Measurements from ENCODE around the gene CDH4.

The CDH4 gene

DNA sequence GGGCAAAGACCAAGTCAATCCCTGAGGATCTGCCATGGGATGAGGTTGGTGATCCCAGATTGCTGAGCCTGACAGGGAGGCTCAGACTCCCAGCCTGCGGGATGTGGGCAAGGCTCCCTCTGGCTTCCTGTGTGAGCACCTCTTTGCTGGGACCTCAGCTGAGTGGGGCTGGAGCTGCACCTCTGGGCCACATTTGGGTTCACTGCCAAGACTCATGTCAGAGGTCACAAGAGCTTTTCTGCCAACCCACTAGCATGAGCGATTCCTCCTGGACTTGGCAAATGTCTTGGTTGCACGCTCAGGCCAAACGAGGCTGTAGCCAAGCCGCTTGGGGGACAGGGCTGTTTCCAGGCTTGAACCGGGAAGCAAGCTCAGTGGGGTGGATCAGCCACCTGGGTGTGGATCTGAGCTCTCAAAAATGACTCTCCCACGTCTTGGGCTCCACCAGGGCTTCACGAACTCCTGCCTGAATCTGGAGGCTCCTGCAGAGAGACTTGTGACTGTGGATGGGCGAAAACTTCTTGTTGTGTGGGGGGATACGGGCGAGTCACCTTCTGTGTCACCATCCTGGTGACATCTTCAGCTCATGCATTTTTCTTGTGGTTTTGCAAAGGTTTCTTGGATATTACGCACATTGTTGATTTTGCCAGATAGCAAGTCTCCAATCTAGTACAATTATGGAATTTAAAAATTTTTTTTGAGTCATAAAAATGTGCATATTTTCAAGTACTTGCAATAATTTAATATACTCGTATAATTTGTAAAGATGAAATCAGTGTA is 359.5 kb downstream of the CDH4 start:
- TF ChIP-seq, protein P1, sequence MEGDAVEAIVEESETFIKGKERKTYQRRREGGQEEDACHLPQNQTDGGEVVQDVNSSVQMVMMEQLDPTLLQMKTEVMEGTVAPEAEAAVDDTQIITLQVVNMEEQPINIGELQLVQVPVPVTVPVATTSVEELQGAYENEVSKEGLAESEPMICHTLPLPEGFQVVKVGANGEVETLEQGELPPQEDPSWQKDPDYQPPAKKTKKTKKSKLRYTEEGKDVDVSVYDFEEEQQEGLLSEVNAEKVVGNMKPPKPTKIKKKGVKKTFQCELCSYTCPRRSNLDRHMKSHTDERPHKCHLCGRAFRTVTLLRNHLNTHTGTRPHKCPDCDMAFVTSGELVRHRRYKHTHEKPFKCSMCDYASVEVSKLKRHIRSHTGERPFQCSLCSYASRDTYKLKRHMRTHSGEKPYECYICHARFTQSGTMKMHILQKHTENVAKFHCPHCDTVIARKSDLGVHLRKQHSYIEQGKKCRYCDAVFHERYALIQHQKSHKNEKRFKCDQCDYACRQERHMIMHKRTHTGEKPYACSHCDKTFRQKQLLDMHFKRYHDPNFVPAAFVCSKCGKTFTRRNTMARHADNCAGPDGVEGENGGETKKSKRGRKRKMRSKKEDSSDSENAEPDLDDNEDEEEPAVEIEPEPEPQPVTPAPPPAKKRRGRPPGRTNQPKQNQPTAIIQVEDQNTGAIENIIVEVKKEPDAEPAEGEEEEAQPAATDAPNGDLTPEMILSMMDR (IDR thresholded peaks at IDR 0.05; ENCODE audit: low read length, missing control alignments) = no peak

DNA sequence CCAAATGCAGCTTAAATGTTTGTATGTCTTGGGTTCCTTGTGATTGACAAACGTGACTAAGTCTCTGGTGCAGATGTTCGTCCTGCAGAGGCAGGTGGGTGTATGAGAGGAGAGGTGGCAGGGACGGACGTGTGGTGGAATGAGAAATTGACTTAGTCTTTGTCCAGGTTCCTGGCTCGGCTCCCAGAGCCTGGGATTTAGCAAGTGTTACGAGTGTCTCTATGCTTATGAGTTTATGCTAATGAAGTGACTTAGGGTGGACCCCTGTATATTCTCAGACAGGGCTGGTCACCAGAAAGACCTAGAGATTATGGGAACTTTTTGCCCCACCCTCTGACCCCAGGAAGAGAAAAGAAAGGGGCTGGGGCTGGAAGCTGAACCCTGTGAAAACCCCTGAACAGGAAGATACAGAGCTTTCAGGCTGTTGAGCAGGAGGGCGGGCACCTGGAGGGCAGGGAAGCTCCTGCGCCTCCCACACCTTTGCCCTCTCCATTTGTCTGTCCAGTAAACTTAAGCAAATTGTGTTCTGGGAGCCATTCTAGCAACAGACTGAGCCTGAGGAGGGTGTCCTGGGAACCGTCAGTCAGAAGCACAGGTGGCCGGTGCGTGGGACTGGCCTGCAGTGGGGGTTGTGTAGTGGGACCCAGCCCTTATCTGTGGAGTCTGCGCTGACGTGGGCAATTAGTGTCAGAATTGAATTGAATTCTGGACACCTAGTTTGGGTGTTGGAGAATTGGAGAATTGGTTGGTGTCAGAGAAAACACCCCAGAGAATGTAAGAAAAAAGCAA is 362.1 kb downstream of the CDH4 start:
- TF ChIP-seq, protein P1 (IDR thresholded peaks at IDR 0.05; ENCODE audit: low read length, missing control alignments) = no peak
- DNase-seq (ENCODE audit: low read depth) = no peak

More for the DNA sequence above, 359.5 kb downstream of the CDH4 start:
- no peak overlapping the region for H3K4me3 ChIP-seq (replicated peaks; ENCODE audit: low read depth, low read length)
- no peak for DNase-seq (ENCODE audit: low read depth)

DNA sequence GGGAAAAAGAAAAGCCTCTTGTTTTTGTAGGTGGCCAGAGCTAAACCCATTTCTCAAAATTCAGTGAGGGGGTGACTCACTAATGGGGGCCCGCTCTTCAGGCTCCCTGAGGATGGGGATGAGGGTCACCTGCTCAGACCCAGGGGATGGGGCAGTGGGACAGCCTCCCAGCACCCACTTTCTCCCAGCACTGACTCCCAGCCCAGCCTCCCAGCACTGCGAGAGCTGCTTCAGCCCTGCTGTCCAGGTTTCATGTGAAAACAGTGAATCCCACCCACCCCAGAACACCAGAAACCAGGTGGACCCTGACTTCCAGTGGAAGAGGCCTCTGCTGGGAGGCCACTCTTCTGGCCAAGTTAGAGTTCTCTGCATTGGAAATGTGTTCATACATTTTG is 362.6 kb downstream of the CDH4 start:
- DNase-seq (ENCODE audit: low read depth) = no peak
- H3K4me3 ChIP-seq (replicated peaks; ENCODE audit: low read depth, low read length) = no peak overlapping the region
- TF ChIP-seq, protein P1 (IDR thresholded peaks at IDR 0.05; ENCODE audit: low read length, missing control alignments) = no peak

More for the DNA sequence above, 362.1 kb downstream of the CDH4 start:
- H3K4me3 ChIP-seq (replicated peaks; ENCODE audit: low read depth, low read length) = no peak overlapping the region

DNA sequence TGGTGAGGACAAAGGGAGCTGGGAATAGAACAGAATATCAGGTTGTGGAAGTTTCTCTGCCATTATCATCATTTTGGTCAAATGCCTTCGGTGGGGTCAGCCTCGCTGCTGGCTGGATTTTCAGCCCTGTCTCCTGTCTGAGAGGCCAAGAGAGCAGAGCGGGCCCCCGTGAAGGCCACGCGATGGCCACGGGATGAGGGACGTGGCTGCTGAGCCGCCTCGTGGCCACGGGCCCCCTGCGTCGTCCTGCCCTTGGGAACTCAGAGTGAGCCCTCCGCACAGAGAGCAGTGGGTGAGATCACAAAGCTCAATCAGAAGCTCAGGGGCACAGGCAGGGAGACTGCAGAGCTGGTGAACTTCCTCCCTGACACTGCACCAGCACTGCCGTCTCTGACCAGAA is 363.7 kb downstream of the CDH4 start:
- DNase-seq (ENCODE audit: low read depth) = no peak

DNA sequence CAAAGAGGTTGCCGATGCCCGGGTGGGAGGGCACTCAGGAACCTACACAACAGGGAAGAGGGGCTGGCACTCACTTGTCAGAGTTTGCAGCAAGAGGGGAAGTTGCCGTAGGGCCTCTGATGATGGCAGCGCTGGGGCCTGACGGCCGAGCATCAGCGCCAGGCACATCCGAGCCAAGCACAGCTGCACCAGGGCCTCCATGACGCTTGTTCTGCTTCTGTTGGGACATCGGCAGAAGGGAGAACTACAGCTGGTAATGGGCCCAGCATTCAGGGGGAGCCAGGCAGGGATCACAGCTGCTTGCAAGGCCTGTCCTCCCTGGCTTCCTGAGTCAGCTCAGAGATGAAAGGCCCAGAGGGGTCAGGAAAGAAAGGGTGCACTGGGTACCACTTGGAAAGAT is 367.7 kb downstream of the CDH4 start:
- TF ChIP-seq, protein P1 (IDR thresholded peaks at IDR 0.05; ENCODE audit: low read length, missing control alignments) = no peak
- DNase-seq (ENCODE audit: low read depth) = no peak
- no peak overlapping the region for H3K4me3 ChIP-seq (replicated peaks; ENCODE audit: low read depth, low read length)

More for the DNA sequence above, 363.7 kb downstream of the CDH4 start:
- no peak overlapping the region for H3K4me3 ChIP-seq (replicated peaks; ENCODE audit: low read depth, low read length)
- TF ChIP-seq, protein P1 (IDR thresholded peaks at IDR 0.05; ENCODE audit: low read length, missing control alignments) = no peak

DNA sequence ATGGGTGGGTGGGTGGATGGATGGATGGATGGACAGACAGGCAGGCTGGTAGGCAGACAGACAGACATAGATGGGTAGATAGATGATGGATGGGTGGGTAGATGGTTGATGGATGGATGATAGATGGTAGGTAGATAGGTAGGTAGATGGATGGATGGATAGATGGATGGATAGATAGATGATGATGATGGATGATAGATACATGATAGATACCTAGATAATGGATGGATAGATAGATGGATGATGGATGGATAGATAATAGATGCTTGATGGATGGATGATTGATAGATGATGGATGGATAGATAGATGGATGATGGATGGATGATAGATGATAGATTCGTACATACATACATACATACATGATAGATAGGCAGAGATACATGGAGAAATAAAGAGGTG is 368.1 kb downstream of the CDH4 start:
- no peak overlapping the region for H3K4me3 ChIP-seq (replicated peaks; ENCODE audit: low read depth, low read length)
- TF ChIP-seq, protein P1 (IDR thresholded peaks at IDR 0.05; ENCODE audit: low read length, missing control alignments) = no peak
- no peak for DNase-seq (ENCODE audit: low read depth)
